NCI-H69 (cell line): Measurements from ENCODE around the gene TMEM229B.

Experiments used
- DNase-seq: peaks from one replicate; lab custom pipeline; 2025; lab: John Stamatoyannopoulos, UW

The TMEM229B gene

GRCh38 chr14:67514650-67515385 is 26.3 kb upstream of the TMEM229B start:
- DNase-seq = peak; percentile 62

- DNase-seq = no peak
Measured at GRCh38 chr14:67514203-67514607, 25.7 kb upstream of the TMEM229B start.

GRCh38 chr14:67513631-67514108 is 25.1 kb upstream of the TMEM229B start:
- no peak for DNase-seq

- no peak for DNase-seq
Measured at GRCh38 chr14:67512463-67513310, 24.2 kb upstream of the TMEM229B start.

- no peak for DNase-seq
Measured at GRCh38 chr14:67510836-67511235, 22.3 kb upstream of the TMEM229B start.

GRCh38 chr14:67510121-67510520 is 21.6 kb upstream of the TMEM229B start:
- no peak for DNase-seq

- no peak for DNase-seq
Measured at GRCh38 chr14:67508956-67509355, 20.4 kb upstream of the TMEM229B start.

- DNase-seq = no peak
Measured at GRCh38 chr14:67505254-67505653, 16.7 kb upstream of the TMEM229B start.

GRCh38 chr14:67503331-67503730 is 14.8 kb upstream of the TMEM229B start:
- no peak for DNase-seq

GRCh38 chr14:67502867-67503266 is 14.3 kb upstream of the TMEM229B start:
- no peak for DNase-seq

- no peak for DNase-seq
Measured at GRCh38 chr14:67501670-67502069, 13.1 kb upstream of the TMEM229B start.

GRCh38 chr14:67500981-67501380 is 12.5 kb upstream of the TMEM229B start:
- no peak for DNase-seq

- DNase-seq = no peak
Measured at GRCh38 chr14:67497716-67498115, 9.2 kb upstream of the TMEM229B start.

- no peak for DNase-seq
Measured at GRCh38 chr14:67497216-67497615, 8.7 kb upstream of the TMEM229B start.

- DNase-seq = no peak
Measured at GRCh38 chr14:67495827-67496226, 7.3 kb upstream of the TMEM229B start.

GRCh38 chr14:67493092-67493717 is 4.7 kb upstream of the TMEM229B start:
- DNase-seq = no peak

GRCh38 chr14:67492538-67492937 is 4.0 kb upstream of the TMEM229B start:
- peak; percentile 65 for DNase-seq

- peak; percentile 88 for DNase-seq
Measured at GRCh38 chr14:67491741-67492507, 3.4 kb upstream of the TMEM229B start.

- DNase-seq = no peak
Measured at GRCh38 chr14:67491285-67491684, 2.8 kb upstream of the TMEM229B start.

- no peak for DNase-seq
Measured at GRCh38 chr14:67490196-67490595, 1.7 kb upstream of the TMEM229B start.

GRCh38 chr14:67487332-67487731 is 1.2 kb downstream of the TMEM229B start:
- no peak for DNase-seq

- no peak for DNase-seq
Measured at GRCh38 chr14:67486890-67487289, 1.6 kb downstream of the TMEM229B start.
